GM18519 (cell line): ENCODE measurements around the gene UBAP1.
"Not testable (repeated sequence)": the region's sequence is repeated elsewhere in the genome, so short reads cannot be mapped to it uniquely, and the experiment has no call there.

Experiments
- ATAC-seq: cut with Tn5 transposase; IDR thresholded peaks from one replicate; pipeline ENCODE4 v1.9.1; 2021; ENCODE audit warnings: mild to moderate bottlenecking, moderate library complexity; ENCODE audit not compliant: unreplicated experiment, low FRiP score

UBAP1 gene

GRCh38 chr9:34178436-34179212 is at the start of gene UBAP1:
UBAP1 (plus strand) TSS chr9:34179043; CDS start chr9:34220915, 41,872 bp downstream.
- ATAC-seq = peak; percentile 94

- ATAC-seq = no peak
Observed at GRCh38 chr9:34131571-34131970, 47.3 kb upstream of the UBAP1 start.

- no peak for ATAC-seq
Observed at GRCh38 chr9:34133436-34133949, 45.4 kb upstream of the UBAP1 start.

GRCh38 chr9:34134521-34134920 is 44.3 kb upstream of the UBAP1 start:
- ATAC-seq = no peak

- ATAC-seq = not testable (repeated sequence)
Observed at GRCh38 chr9:34138644-34139043, 40.2 kb upstream of the UBAP1 start.

- no peak for ATAC-seq
Observed at GRCh38 chr9:34139477-34140146, 39.2 kb upstream of the UBAP1 start.

- ATAC-seq = no peak
Observed at GRCh38 chr9:34140853-34141252, 38.0 kb upstream of the UBAP1 start.

GRCh38 chr9:34143116-34143515 is 35.7 kb upstream of the UBAP1 start:
- no peak for ATAC-seq

GRCh38 chr9:34145165-34145564 is 33.7 kb upstream of the UBAP1 start:
- no peak for ATAC-seq

GRCh38 chr9:34151398-34151797 is 27.4 kb upstream of the UBAP1 start:
- no peak for ATAC-seq

- no peak for ATAC-seq
Observed at GRCh38 chr9:34154057-34154456, 24.8 kb upstream of the UBAP1 start.

- ATAC-seq = no peak
Observed at GRCh38 chr9:34157318-34157717, 21.5 kb upstream of the UBAP1 start.

- no peak for ATAC-seq
Observed at GRCh38 chr9:34157898-34158297, 20.9 kb upstream of the UBAP1 start.

GRCh38 chr9:34158362-34158869 is 20.4 kb upstream of the UBAP1 start:
- no peak for ATAC-seq

GRCh38 chr9:34163434-34163833 is 15.4 kb upstream of the UBAP1 start:
- no peak for ATAC-seq

- no peak for ATAC-seq
Observed at GRCh38 chr9:34169125-34169524, 9.7 kb upstream of the UBAP1 start.

GRCh38 chr9:34170237-34170991 is 8.4 kb upstream of the UBAP1 start:
- no peak for ATAC-seq

- ATAC-seq = no peak
Observed at GRCh38 chr9:34171753-34172535, 6.9 kb upstream of the UBAP1 start.

GRCh38 chr9:34176089-34176488 is 2.8 kb upstream of the UBAP1 start:
- no peak for ATAC-seq
